NCI-H187 treated with DMSO at 0.1 percent for 48 hours (cell line): ENCODE data around the gene HOXD8.

Source experiments
- DNase-seq: peaks from one replicate; lab custom pipeline; 2025; lab: John Stamatoyannopoulos, UW

The HOXD8 gene

GRCh38 chr2:176147800-176148496 lies 18.4 kb downstream of the HOXD8 start:
- DNase-seq = no peak

GRCh38 chr2:176148751-176149421 lies 19.4 kb downstream of the HOXD8 start:
- no peak for DNase-seq

GRCh38 chr2:176149481-176149938 lies 20.0 kb downstream of the HOXD8 start:
- no peak for DNase-seq

GRCh38 chr2:176149939-176150583 lies 20.6 kb downstream of the HOXD8 start:
- DNase-seq = no peak

- no peak for DNase-seq
These were observed 21.3 kb downstream of the HOXD8 start for GRCh38 chr2:176150584-176151441.

- no peak for DNase-seq
These were observed 22.2 kb downstream of the HOXD8 start, which contains the start of gene HOXD4 for GRCh38 chr2:176151442-176152287. HOXD4 (plus strand) TSS chr2:176151550; CDS start chr2:176151634, 84 bp downstream.

GRCh38 chr2:176152350-176153181 lies 23.1 kb downstream of the HOXD8 start:
- no peak for DNase-seq

GRCh38 chr2:176154576-176155252 lies 25.2 kb downstream of the HOXD8 start:
- DNase-seq = no peak

- no peak for DNase-seq
These were observed 26.0 kb downstream of the HOXD8 start for GRCh38 chr2:176155356-176156044.

GRCh38 chr2:176156301-176156806 lies 26.8 kb downstream of the HOXD8 start:
- no peak for DNase-seq

GRCh38 chr2:176156807-176157498 lies 27.4 kb downstream of the HOXD8 start, which contains the start of gene HOXD3:
HOXD3 (plus strand) TSS chr2:176157307; CDS start chr2:176169115, 11,808 bp downstream.
- no peak for DNase-seq

- DNase-seq = no peak
These were observed 28.1 kb downstream of the HOXD8 start for GRCh38 chr2:176157499-176158185.

GRCh38 chr2:176158186-176158591 lies 28.7 kb downstream of the HOXD8 start:
- DNase-seq = no peak

GRCh38 chr2:176158855-176159662 lies 29.6 kb downstream of the HOXD8 start:
- no peak for DNase-seq

GRCh38 chr2:176159663-176160250 lies 30.3 kb downstream of the HOXD8 start:
- DNase-seq = no peak
